HG03460 (cell line): ENCODE data around the gene NPEPPS.
A peak's percentile ranks its signal among the peaks of the same experiment; 100 is the strongest.

Source experiments
- ATAC-seq: cut with Tn5 transposase; IDR thresholded peaks from one replicate; pipeline ENCODE4 v1.9.1; 2021; ENCODE audit not compliant: unreplicated experiment

NPEPPS gene

GRCh38 chr17:47629826-47630225 is 98.9 kb downstream of the NPEPPS start:
- ATAC-seq, result no peak

GRCh38 chr17:47630614-47631013 is 99.7 kb downstream of the NPEPPS start:
- no peak for ATAC-seq

GRCh38 chr17:47632991-47633390 is 102.1 kb downstream of the NPEPPS start:
- ATAC-seq, result no peak

GRCh38 chr17:47633996-47634395 is 103.1 kb downstream of the NPEPPS start:
- no peak for ATAC-seq

- ATAC-seq, result no peak
Observed at GRCh38 chr17:47634870-47635269, 104.0 kb downstream of the NPEPPS start.

GRCh38 chr17:47635734-47636133 is 104.8 kb downstream of the NPEPPS start:
- no peak for ATAC-seq

GRCh38 chr17:47636273-47637030 is 105.5 kb downstream of the NPEPPS start:
- ATAC-seq, result no peak

- ATAC-seq, result no peak
Observed at GRCh38 chr17:47638903-47639302, 108.0 kb downstream of the NPEPPS start.

GRCh38 chr17:47640076-47640475 is 109.2 kb downstream of the NPEPPS start:
- no peak for ATAC-seq

GRCh38 chr17:47641202-47641601 is 110.3 kb downstream of the NPEPPS start:
- ATAC-seq, result no peak

GRCh38 chr17:47643116-47643515 is 112.2 kb downstream of the NPEPPS start:
- no peak for ATAC-seq

GRCh38 chr17:47644324-47644723 is 113.4 kb downstream of the NPEPPS start:
- no peak for ATAC-seq

- peak; percentile 69 for ATAC-seq
Observed at GRCh38 chr17:47649153-47649971, 118.5 kb downstream of the NPEPPS start, which contains the start of gene KPNB1. TSS of gene KPNB1 (plus strand) at chr17:47649919. CDS start at chr17:47650245, 326 bp downstream.

GRCh38 chr17:47649972-47650524 is 119.1 kb downstream of the NPEPPS start:
- no peak for ATAC-seq

- no peak for ATAC-seq
Observed at GRCh38 chr17:47650525-47651522, 119.9 kb downstream of the NPEPPS start.

- no peak for ATAC-seq
Observed at GRCh38 chr17:47651704-47652103, 120.8 kb downstream of the NPEPPS start.

GRCh38 chr17:47652570-47652969 is 121.7 kb downstream of the NPEPPS start:
- ATAC-seq, result no peak

- ATAC-seq, result no peak
Observed at GRCh38 chr17:47653442-47653841, 122.5 kb downstream of the NPEPPS start.

- no peak for ATAC-seq
Observed at GRCh38 chr17:47654991-47655390, 124.1 kb downstream of the NPEPPS start.

GRCh38 chr17:47660064-47660492 is 129.2 kb downstream of the NPEPPS start:
- ATAC-seq, result peak; percentile 72
